H1 (cell line): ENCODE measurements around the gene USP54. TPM values are rescaled to one million over a fixed set of nuclear protein-coding genes. Genes with fewer than 3 reads are reported as not detected.

Experiments
- CTCF ChIA-PET: fragments of 300-600 bp; sonication (Branson Sonifier 250); formaldehyde crosslinking; loops from one replicate; lab custom pipeline; 2021; ENCODE audit not compliant: partially characterized antibody; lab: Charles Lee
- POLR2A ChIA-PET: fragments of 300-600 bp; sonication (Branson Sonifier 250); formaldehyde crosslinking; loops from one replicate; lab custom pipeline; 2021; ENCODE audit warnings: inconsistent platforms; ENCODE audit not compliant: partially characterized antibody; lab: Charles Lee
- DNase-seq, 2 experiments: peaks; one replicate each; pipeline versions ENCODE4 v3.0.0 to v3.0.0-alpha.2; 2010 to 2022; ENCODE audit warnings: low spot score in 2 of 2, low read depth in 1 of 2, mixed read lengths in 1 of 2
- FAIRE-seq: peaks from 2 replicates; lab custom pipeline; 2011; peaks lifted over from hg19 to GRCh38; lab: Jason Lieb, UNC
- H2AFZ ChIP-seq: 2 replicates; pipeline ENCODE4 v1.8.1; 2012; ENCODE audit warnings: low read length, inconsistent platforms
- H2AK5ac ChIP-seq: 2 replicates; pipeline ENCODE4 v1.6.1; 2013; ENCODE audit warnings: low read depth, low read length
- H2BK120ac ChIP-seq: replicated peaks from 2 replicates; pipeline ENCODE3; 2013; ENCODE audit warnings: low read depth, low read length, inconsistent platforms
- H2BK12ac ChIP-seq: 2 replicates; pipeline ENCODE4 v1.6.1; 2013; ENCODE audit warnings: low read depth, low read length
- H2BK15ac ChIP-seq: 2 replicates; pipeline ENCODE4 v1.6.1; 2013; ENCODE audit warnings: low read length
- H2BK20ac ChIP-seq: 2 replicates; pipeline ENCODE4 v1.6.1; 2013; ENCODE audit warnings: low read length
- H2BK5ac ChIP-seq: 2 replicates; pipeline ENCODE4 v1.6.1; 2013; ENCODE audit warnings: low read depth, low read length
- H3K14ac ChIP-seq: 2 replicates; pipeline ENCODE4 v1.6.1; 2013; ENCODE audit warnings: inconsistent platforms; ENCODE audit not compliant: insufficient read length
- H3K18ac ChIP-seq: 2 replicates; pipeline ENCODE4 v1.6.1; 2013; ENCODE audit warnings: low read length; ENCODE audit errors: extremely low read depth
- H3K23ac ChIP-seq: 2 replicates; pipeline ENCODE4 v1.6.1; 2013; ENCODE audit warnings: inconsistent platforms; ENCODE audit not compliant: insufficient read length
- H3K23me2 ChIP-seq: 2 replicates; pipeline ENCODE4 v1.6.1; 2013; ENCODE audit warnings: low read depth, low read length
- H3K27ac ChIP-seq: 2 replicates; pipeline ENCODE4 v1.6.1; 2011; ENCODE audit warnings: low read depth, low read length, inconsistent platforms
- H3K27me3 ChIP-seq, 4 experiments: replicated peaks in 1 of 4; 1 replicate in 1 of 4; 2 replicates in 3 of 4; pipeline versions ENCODE4 v1.6.1 to v1.8.1; 2011 to 2013; ENCODE audit warnings: low read length in 3 of 4, mild to moderate bottlenecking in 3 of 4, inconsistent platforms in 2 of 4, mixed read lengths in 2 of 4, moderate library complexity in 1 of 4; ENCODE audit not compliant: control insufficient read depth in 3 of 4, insufficient read depth in 3 of 4; ENCODE audit errors: extremely low read depth in 1 of 4
- H3K36me3 ChIP-seq, 4 experiments: 2 replicates each; pipeline versions ENCODE4 v1.6.1 to v1.8.1; 2011 to 2013; ENCODE audit warnings: mild to moderate bottlenecking in 4 of 4, low read length in 3 of 4, moderate library complexity in 2 of 4, control low read depth in 1 of 4, inconsistent platforms in 1 of 4; ENCODE audit not compliant: insufficient read depth in 4 of 4, control insufficient read depth in 2 of 4
- H3K4ac ChIP-seq: replicated peaks from 2 replicates; pipeline ENCODE3; 2013; ENCODE audit warnings: low read length, low read depth, mixed read lengths, inconsistent platforms; ENCODE audit not compliant: insufficient read length
- H3K4me1 ChIP-seq, 4 experiments: replicated peaks in 1 of 4; 1 replicate in 1 of 4; 2 replicates in 3 of 4; pipeline versions ENCODE4 v1.6.1 to v1.8.1; 2011 to 2013; ENCODE audit warnings: low read length in 3 of 4, inconsistent platforms in 2 of 4, mixed read lengths in 1 of 4; ENCODE audit not compliant: insufficient read depth in 4 of 4, control insufficient read depth in 3 of 4
- H3K4me2 ChIP-seq, 2 experiments: 2 replicates each; pipeline versions ENCODE4 v1.6.1 to v1.8.1; 2011 to 2013; ENCODE audit warnings: low read depth in 2 of 2, low read length in 2 of 2, control low read depth in 1 of 2, inconsistent platforms in 1 of 2, mild to moderate bottlenecking in 1 of 2; ENCODE audit not compliant: insufficient read depth in 1 of 2
- H3K4me3 ChIP-seq, 4 experiments: fragments of 200-600, 300-600 bp in 1 of 4; sonication (generic), shearing (Covaris generic), sonication (Bioruptor Twin) in 1 of 4; 2 replicates each; pipeline versions ENCODE4 v1.5.1 to v1.8.1; 2011 to 2016; ENCODE audit warnings: low read length in 4 of 4, low read depth in 3 of 4, control low read depth in 2 of 4, inconsistent platforms in 2 of 4, mild to moderate bottlenecking in 2 of 4, mixed read lengths in 1 of 4, moderate library complexity in 1 of 4; ENCODE audit not compliant: insufficient read depth in 2 of 4; ENCODE audit errors: extremely low read depth in 1 of 4
- H3K56ac ChIP-seq: replicated peaks from 2 replicates; pipeline ENCODE3; 2013; ENCODE audit warnings: low read depth, mild to moderate bottlenecking, mixed read lengths, low read length, inconsistent platforms; ENCODE audit not compliant: insufficient read length
- H3K79me1 ChIP-seq: 2 replicates; pipeline ENCODE4 v1.6.1; 2013; ENCODE audit warnings: low read depth, low read length, control low read depth
- H3K79me2 ChIP-seq, 2 experiments: 2 replicates each; pipeline versions ENCODE4 v1.6.1 to v1.8.1; 2012 to 2013; ENCODE audit warnings: low read length in 2 of 2, mild to moderate bottlenecking in 2 of 2, inconsistent platforms in 1 of 2; ENCODE audit not compliant: insufficient read depth in 2 of 2, control insufficient read depth in 1 of 2
- H3K9ac ChIP-seq, 4 experiments: replicated peaks in 1 of 4; 1 replicate in 1 of 4; 2 replicates in 3 of 4; pipeline versions ENCODE4 v1.6.1 to v1.8.1; 2011 to 2013; ENCODE audit warnings: low read depth in 3 of 4, low read length in 3 of 4, control low read depth in 2 of 4, mild to moderate bottlenecking in 2 of 4, moderate library complexity in 2 of 4, inconsistent platforms in 1 of 4; ENCODE audit errors: extremely low read depth in 1 of 4
- H3K9me3 ChIP-seq, 2 experiments: 2 replicates each; pipeline versions ENCODE4 v1.6.1 to v1.8.1; 2012 to 2013; ENCODE audit warnings: mild to moderate bottlenecking in 2 of 2, moderate library complexity in 2 of 2, control low read depth in 1 of 2, inconsistent platforms in 1 of 2, low read depth in 1 of 2, low read length in 1 of 2, mixed read lengths in 1 of 2; ENCODE audit not compliant: insufficient read depth in 2 of 2
- H4K20me1 ChIP-seq, 2 experiments: replicated peaks in 1 of 2; 2 replicates each; pipeline versions ENCODE3 to v1.8.1; 2011 to 2013; ENCODE audit warnings: inconsistent platforms in 2 of 2, low read length in 2 of 2, mild to moderate bottlenecking in 1 of 2; ENCODE audit not compliant: insufficient read depth in 2 of 2, control insufficient read depth in 1 of 2
- H4K5ac ChIP-seq: 2 replicates; pipeline ENCODE4 v1.6.1; 2013; ENCODE audit warnings: low read length, low read depth, mixed read lengths, inconsistent platforms; ENCODE audit not compliant: insufficient read length
- H4K8ac ChIP-seq: 2 replicates; pipeline ENCODE4 v1.8.0; 2013; ENCODE audit warnings: mild to moderate bottlenecking, moderate library complexity, low read length, inconsistent platforms; ENCODE audit not compliant: insufficient read depth; ENCODE audit errors: extremely low read depth
- H4K91ac ChIP-seq: replicated peaks from 2 replicates; pipeline ENCODE3; 2013; ENCODE audit warnings: low read length, mixed read lengths, inconsistent platforms; ENCODE audit not compliant: insufficient read length
- BRCA1 ChIP-seq: IDR thresholded peaks from 2 replicates; pipeline ENCODE4 v1.6.1; 2012; ENCODE audit warnings: low read depth, low read length, improper control_type of control experiment
- CHD2 ChIP-seq: IDR thresholded peaks from 2 replicates; pipeline ENCODE4 v1.6.1; 2012; ENCODE audit warnings: low read length, improper control_type of control experiment
- JUN ChIP-seq: IDR thresholded peaks from 2 replicates; pipeline ENCODE4 v1.6.1; 2011; ENCODE audit warnings: low read depth, mild to moderate bottlenecking, improper control_type of control experiment, low read length
- KDM4A ChIP-seq: IDR thresholded peaks from one replicate; pipeline ENCODE4 v1.7.1; 2012; ENCODE audit warnings: low read depth, mild to moderate bottlenecking, moderate library complexity, low read length, inconsistent platforms; ENCODE audit not compliant: severe bottlenecking
- POLR2A ChIP-seq, 2 experiments: IDR thresholded peaks; 1 replicate in 1 of 2; 2 replicates in 1 of 2; pipeline ENCODE4 v1.6.1; 2011; ENCODE audit warnings: low read depth in 2 of 2, low read length in 2 of 2, mild to moderate bottlenecking in 2 of 2; ENCODE audit errors: control extremely low read depth in 1 of 2
- POU5F1 ChIP-seq: IDR thresholded peaks from 2 replicates; pipeline ENCODE4 v1.6.1; 2011; ENCODE audit warnings: low read depth, mild to moderate bottlenecking, low read length, moderate library complexity
- RFX5 ChIP-seq: IDR thresholded peaks from 2 replicates; pipeline ENCODE4 v1.6.1; 2011; ENCODE audit warnings: low read depth, low read length, improper control_type of control experiment, borderline replicate concordance
- RNF2 ChIP-seq: fragments of 200-900, 300-1000 bp; sonication (generic); IDR thresholded peaks from 2 replicates; pipeline ENCODE4 v1.7.1; 2016; ENCODE audit warnings: borderline replicate concordance, low read depth, mild to moderate bottlenecking, antibody characterized with exemption, low read length; ENCODE audit not compliant: poor library complexity, severe bottlenecking; ENCODE audit errors: missing control alignments
- SIX5 ChIP-seq: IDR thresholded peaks from 2 replicates; pipeline ENCODE4 v1.6.1; 2011; ENCODE audit warnings: mild to moderate bottlenecking, low read depth, low read length
- SP1 ChIP-seq: IDR thresholded peaks from 2 replicates; pipeline ENCODE4 v1.6.1; 2011; ENCODE audit warnings: low read depth, low read length
- SUZ12 ChIP-seq: fragments of 200-600 bp; sonication (generic); IDR thresholded peaks from 2 replicates; pipeline ENCODE4 v1.6.1; 2012; ENCODE audit warnings: mild to moderate bottlenecking, inconsistent platforms, low read length, moderate library complexity, mixed read lengths
- TBP ChIP-seq: IDR thresholded peaks from 2 replicates; pipeline ENCODE4 v1.6.1; 2011; ENCODE audit warnings: low read depth, low read length, improper control_type of control experiment
- USF2 ChIP-seq: IDR thresholded peaks from 2 replicates; pipeline ENCODE4 v1.6.1; 2011; ENCODE audit warnings: low read length, improper control_type of control experiment
- ZNF274 ChIP-seq: IDR thresholded peaks from 2 replicates; pipeline ENCODE4 v1.7.0; 2012; ENCODE audit warnings: low read length, borderline replicate concordance; ENCODE audit errors: extremely low read depth
- WGBS, 2 experiments: shearing (Covaris generic) in 1 of 2; methylation state at CpG; one replicate each; pipeline versions ENCODE4 v1.1.6 to v1.1.7; 2013 to 2015; ENCODE audit warnings: low lambda C conversion rate in 2 of 2, mixed read lengths in 2 of 2, inconsistent platforms in 1 of 2, low coverage in 1 of 2, missing lambda C conversion rate in 1 of 2; ENCODE audit not compliant: insufficient replicate concordance in 2 of 2, insufficient coverage in 1 of 2, insufficient read length in 1 of 2; ENCODE audit errors: extremely low coverage in 1 of 2, missing lambda C conversion rate in 1 of 2; 5-methylcytosine and 5-hydroxymethylcytosine counted together
- polyA plus RNA-seq, 7 experiments: library from polyadenylated mRNA; depleted of rRNA in 3 of 7; stranded (reverse) in 5 of 7; unstranded in 2 of 7; fragments of >200 nt in 5 of 7; fragments of 200-250 nt in 2 of 7; gene quantifications; 1 replicate in 5 of 7; 2 replicates in 1 of 7; 4 replicates in 1 of 7; pipeline versions ENCODE4 v1.2.1 to v1.2.3, GENCODE V29; 2011 to 2013; ENCODE audit warnings: missing spikeins in 2 of 7, mixed read lengths in 2 of 7
- total RNA-seq: library from RNA; stranded (reverse); fragmentation: NEBNext Ultra II Directional; extraction: Animal tissue kit (Norgen Biotek cat#: 25700); gene quantifications from 2 replicates; pipeline ENCODE4 v1.2.1, GENCODE V29; 2021

USP54 gene
- total and polyA plus RNA-seq, 2 of the 8 experiments (the other 6 are each of a cell fraction or from before 2014, with no cell fraction given) = 46.2 to 65.6 TPM

GRCh38 chr10:73593110-73593509 is 2.0 kb upstream of the USP54 start:
- H4K8ac ChIP-seq = no peak overlapping the region
- H3K4me3 ChIP-seq = no peak overlapping the region
- POLR2A ChIA-PET = interaction anchor here (0.5 to 3.2 kb wide), 2 partner anchors 9 to 111 kb away, joined by 3 to 20 read pairs; no protein-coding TSS in a partner anchor
- H4K5ac ChIP-seq = no peak overlapping the region
- H3K79me2 ChIP-seq = peaks cover 0 to 27% of the 10 kb centered on the region in 2 experiments; a peak in 2 of 4 replicates
- H3K23ac ChIP-seq = no peak overlapping the region
- H2BK15ac ChIP-seq = no peak overlapping the region
- CTCF ChIA-PET = interaction anchor here (0.7 kb wide), 1 partner anchor 8 kb away, joined by 3 read pairs; no protein-coding TSS in a partner anchor
- H3K4me2 ChIP-seq = no peak overlapping the region
- no peak overlapping the region for H2AK5ac ChIP-seq
- H3K79me1 ChIP-seq = no peaks in the 10 kb centered on the region
- H4K20me1 ChIP-seq = no peaks in the 10 kb centered on the region
- no peak overlapping the region; the same call in 1 of the 2 replicates for H2BK12ac ChIP-seq
- H2AFZ ChIP-seq = no peak overlapping the region
- H3K4me1 ChIP-seq = peaks cover 0 to 22% (median 4%) of the 10 kb centered on the region in 4 experiments; a peak in 2 of 7 replicates
- FAIRE-seq (no peak), DNase-seq (no peak)
- 0 out of 2 replicates have a peak overlapping the region, but pooled peaks have one; percentile 32 for H3K27ac ChIP-seq
- no peak overlapping the region for H2BK5ac ChIP-seq
- no peak overlapping the region for H3K56ac ChIP-seq
- no peak overlapping the region for H2BK20ac ChIP-seq
- WGBS, 2 experiments = 84% methylated on average over 4 of the region's 4 CpGs; no CpG with 5 or more reads in 1 of the 2 experiments
- no peaks in the 10 kb centered on the region for H3K23me2 ChIP-seq
- no peak overlapping the region for H2BK120ac ChIP-seq
- no peak overlapping the region for H3K14ac ChIP-seq
- no peaks in the 10 kb centered on the region for H3K36me3 ChIP-seq
- H3K27me3 ChIP-seq = no peaks in the 10 kb centered on the region
- no peak overlapping the region for H3K18ac ChIP-seq
- H3K4ac ChIP-seq = no peak overlapping the region
- H3K9me3 ChIP-seq = no peaks in the 10 kb centered on the region
- H3K9ac ChIP-seq = no peak overlapping the region
- no peak overlapping the region for H4K91ac ChIP-seq
- TF ChIP-seq BRCA1 (no peak), ZNF274 (no peak), CHD2 (no peak), SIX5 (no peak), SP1 (no peak), POLR2A (IDR thresholded peaks at IDR 0.05; ENCODE audit: control extremely low read depth in 1 of 2, low read depth in 2 of 2, low read length in 2 of 2) (no peak), RFX5 (no peak), TBP (no peak), JUN (no peak), USF2 (no peak), SUZ12 (no peak), RNF2 (no peak), KDM4A (no peak), POU5F1 (no peak)
